Measurements from ENCODE around the gene RELN.

Gene RELN

GRCh38 chr7:103432712-103433111 lies 556.7 kb downstream of the RELN start:
- DNase-seq (ENCODE audit: extremely low spot score): no peak
- POLR2A ChIA-PET: no interaction called here
- TF ChIP-seq PKNOX1 (IDR thresholded peaks at IDR 0.05) (no peak), NFRKB (IDR thresholded peaks at IDR 0.05) (no peak), ARNT (IDR thresholded peaks at IDR 0.05) (no peak), SP1 (IDR thresholded peaks at IDR 0.05) (no peak), LEF1 (IDR thresholded peaks at IDR 0.05; ENCODE audit: borderline replicate concordance) (no peak), HDGF (IDR thresholded peaks at IDR 0.05; ENCODE audit: borderline replicate concordance) (no peak), FOXK2 (IDR thresholded peaks at IDR 0.05) (no peak), SUZ12 (IDR thresholded peaks at IDR 0.05) (no peak), BHLHE40 (IDR thresholded peaks at IDR 0.05; ENCODE audit: borderline replicate concordance) (no peak), FOXA1 (IDR thresholded peaks at IDR 0.05) (no peak), TARDBP (IDR thresholded peaks at IDR 0.05) (no peak), FOXM1 (IDR thresholded peaks at IDR 0.05; ENCODE audit: borderline replicate concordance) (no peak), CTBP1 (IDR thresholded peaks at IDR 0.05; ENCODE audit: borderline replicate concordance) (no peak), ZNF384 (IDR thresholded peaks at IDR 0.05) (no peak), L3MBTL2 (conservative IDR thresholded peaks at IDR 0.05) (no peak), ELF4 (IDR thresholded peaks at IDR 0.05) (no peak)
- CTCF ChIA-PET: no interaction called here

GRCh38 chr7:103425177-103425576 lies 564.3 kb downstream of the RELN start:
- ChIA-PET POLR2A (no interaction called here), CTCF (no interaction called here)
- TF ChIP-seq SUZ12 (IDR thresholded peaks at IDR 0.05) (no peak), LEF1 (IDR thresholded peaks at IDR 0.05; ENCODE audit: borderline replicate concordance) (no peak), ELF4 (IDR thresholded peaks at IDR 0.05) (no peak), CTBP1 (IDR thresholded peaks at IDR 0.05; ENCODE audit: borderline replicate concordance) (no peak), TARDBP (IDR thresholded peaks at IDR 0.05) (no peak), SP1 (IDR thresholded peaks at IDR 0.05) (no peak), ARNT (IDR thresholded peaks at IDR 0.05) (no peak), NFRKB (IDR thresholded peaks at IDR 0.05) (no peak), L3MBTL2 (conservative IDR thresholded peaks at IDR 0.05) (no peak), FOXA1 (IDR thresholded peaks at IDR 0.05) (no peak), HDGF (IDR thresholded peaks at IDR 0.05; ENCODE audit: borderline replicate concordance) (no peak), PKNOX1 (IDR thresholded peaks at IDR 0.05) (no peak), FOXK2 (IDR thresholded peaks at IDR 0.05) (no peak), FOXM1 (IDR thresholded peaks at IDR 0.05; ENCODE audit: borderline replicate concordance) (no peak), ZNF384 (IDR thresholded peaks at IDR 0.05) (no peak), BHLHE40 (IDR thresholded peaks at IDR 0.05; ENCODE audit: borderline replicate concordance) (no peak)
- DNase-seq (ENCODE audit: extremely low spot score): no peak

GRCh38 chr7:103423467-103424179 lies 565.8 kb downstream of the RELN start:
- TF ChIP-seq FOXA1 (IDR thresholded peaks at IDR 0.05): no peak
- ChIA-PET CTCF (interaction anchor here (0.6 kb wide), 1 partner anchor 760 kb away, joined by 3 read pairs; no protein-coding TSS in a partner anchor), POLR2A (no interaction called here)
- DNase-seq (ENCODE audit: extremely low spot score): no peak

Data from HEK293T (cell line).